ENCODE results near the gene KHDC3L. TPM values are rescaled to one million over a fixed set of nuclear protein-coding genes. Genes with fewer than 3 reads are reported as not detected.

KHDC3L gene
- polyA plus RNA-seq, 1 donor (not counting 4 experiments of a cell fraction or from before 2014, with no cell fraction given), result not detected

GRCh38 chr6:73413102-73413501 is 50.6 kb downstream of the KHDC3L start:
- H3K9me3 ChIP-seq (ENCODE audit: control insufficient read depth, low read depth, low read length), result no peaks in the 10 kb centered on the region
- no peaks in the 10 kb centered on the region for H4K20me1 ChIP-seq (ENCODE audit: control insufficient read depth, extremely low read depth, insufficient read depth, low read length)
- no peaks in the 10 kb centered on the region for H3K36me3 ChIP-seq (ENCODE audit: control insufficient read depth in 2 of 2, extremely low read depth in 1 of 2, insufficient read depth in 2 of 2, low read length in 2 of 2)
- dilution Hi-C loops (cut with MboI; ENCODE audit: extremely low pct_ligation_motif_present, low sequenced_read_pairs), result no loop called here
- no peak overlapping the region for H3K9ac ChIP-seq (ENCODE audit: control insufficient read depth, extremely low read depth, insufficient read depth, low read length)
- H3K4me2 ChIP-seq (ENCODE audit: control insufficient read depth, extremely low read depth, insufficient read depth, low read depth, low read length), result no peak overlapping the region
- H3K79me2 ChIP-seq (ENCODE audit: control insufficient read depth, insufficient read depth, low read length), result no peaks in the 10 kb centered on the region
- H3K4me3 ChIP-seq (ENCODE audit: control insufficient read depth in 2 of 3, extremely low read depth in 1 of 3, insufficient read depth in 2 of 3, low read depth in 1 of 3, low read length in 3 of 3), result no peak overlapping the region
- no peak overlapping the region for H2AFZ ChIP-seq (ENCODE audit: control insufficient read depth, low read length)
- TF ChIP-seq EZH2 (IDR thresholded peaks at IDR 0.05; ENCODE audit: low read length) (no peak), CTCF (optimal IDR thresholded peaks at IDR 0.05 in 1 of 3, IDR thresholded peaks at IDR 0.05 in 1 of 3, conservative IDR thresholded peaks at IDR 0.05 in 1 of 3; ENCODE audit: extremely low read depth in 1 of 3, insufficient read depth in 2 of 3, low read length in 3 of 3) (no peak)
- H3K27ac ChIP-seq (ENCODE audit: control insufficient read depth, insufficient read depth, low read length), result no peak overlapping the region
- no peaks in the 10 kb centered on the region for H3K27me3 ChIP-seq (ENCODE audit: control insufficient read depth, extremely low read depth, insufficient read depth, low read length)
- no peaks in the 10 kb centered on the region for H3K4me1 ChIP-seq (ENCODE audit: control insufficient read depth, extremely low read depth, insufficient read depth, low read length)
- H3K9me1 ChIP-seq (ENCODE audit: control insufficient read depth, extremely low read depth, insufficient read depth, low read length), result no peaks in the 10 kb centered on the region
- FAIRE-seq (no peak), DNase-seq (ENCODE audit: low read depth, low spot score) (no peak)

Small RNA genes lying within 50 kb of the gene (small RNA-seq; reads per million reads assigned to genes)
- 0 reads per million in 3 experiments for gene RPL39P3 (ENCODE audit: insufficient read length in 3 of 3, low read depth in 3 of 3, low replicate concordance in 1 of 3)

Other genes starting within 250 kb of the KHDC3L start
- gene KHDC1L, start 137.2 kb upstream of the KHDC3L start, polyA plus RNA-seq, result 0.10 TPM in 1 of 3 replicates, not detected in the others
- 0.52 to 1.0 TPM (median 0.55 TPM) in 3 replicates for gene KHDC1, start 99.5 kb upstream of the KHDC3L start, polyA plus RNA-seq
- not detected in 3 replicates for gene DPPA5, start 8.4 kb upstream of the KHDC3L start, polyA plus RNA-seq
- gene OOEP, start 7.2 kb downstream of the KHDC3L start, polyA plus RNA-seq, result 0.08 TPM in 1 of 3 replicates, not detected in the others
- 0.14 to 0.33 TPM (median 0.15 TPM) in 3 replicates for gene DDX43, start 32.2 kb downstream of the KHDC3L start, polyA plus RNA-seq
- gene CGAS, start 89.6 kb downstream of the KHDC3L start, polyA plus RNA-seq, result 0.57 to 1.1 TPM (median 1.00 TPM) in 3 replicates
- 15.1 to 24.5 TPM (median 21.3 TPM) in 3 replicates for gene MTO1, start 99.1 kb downstream of the KHDC3L start, polyA plus RNA-seq
- 9,858 to 11,226 TPM (median 10,860 TPM) in 3 replicates for gene EEF1A1, start 158.4 kb downstream of the KHDC3L start, polyA plus RNA-seq

All from keratinocyte (primary cell).